OCI-LY3 (cell line): ENCODE data around the gene POLR1B.

Source experiments
- H2AFZ ChIP-seq: fragments of 200-600, 300-600 bp; shearing (Covaris generic); 2 replicates; pipeline ENCODE4 v1.6.0; 2014; ENCODE audit warnings: antibody characterized with exemption, low read depth, low read length
- H3K27ac ChIP-seq: fragments of 200-600, 300-600 bp; sonication (generic); 2 replicates; pipeline ENCODE4 v1.5.1; 2014; ENCODE audit warnings: mild to moderate bottlenecking, low read length, moderate library complexity, mixed read lengths
- H3K27me3 ChIP-seq: fragments of 200-600, 300-600 bp; sonication (generic); 2 replicates; pipeline ENCODE4 v1.6.1; 2014; ENCODE audit warnings: low read depth, low read length, mixed read lengths
- H3K36me3 ChIP-seq: fragments of 200-600, 300-600 bp; sonication (generic); replicated peaks from 2 replicates; pipeline ENCODE3; 2014; ENCODE audit warnings: low read depth, low read length, mixed read lengths
- H3K4me1 ChIP-seq: fragments of 300-600, 200-600 bp; sonication (generic); 2 replicates; pipeline ENCODE4 v1.6.1; 2014; ENCODE audit warnings: low read length, mixed read lengths
- H3K4me2 ChIP-seq: fragments of 200-600, 300-600 bp; sonication (generic); 2 replicates; pipeline ENCODE4 v1.6.1; 2014; ENCODE audit warnings: low read length, mixed read lengths
- H3K4me3 ChIP-seq: fragments of 300-600, 200-600 bp; sonication (generic); 2 replicates; pipeline ENCODE4 v1.5.1; 2014; ENCODE audit warnings: antibody characterized with exemption, mild to moderate bottlenecking, low read length, moderate library complexity
- H3K79me2 ChIP-seq: fragments of 300-600, 200-600 bp; shearing (Covaris generic); 2 replicates; pipeline ENCODE4 v1.6.1; 2014; ENCODE audit warnings: mild to moderate bottlenecking, low read length, mixed read lengths
- H3K9ac ChIP-seq: fragments of 300-600, 200-600 bp; shearing (Covaris generic); 2 replicates; pipeline ENCODE4 v1.6.0; 2014; ENCODE audit warnings: mild to moderate bottlenecking, low read length, moderate library complexity
- H3K9me3 ChIP-seq: fragments of 200-600, 300-600 bp; shearing (Covaris generic); 2 replicates; pipeline ENCODE4 v1.6.1; 2014; ENCODE audit warnings: low read length, mixed read lengths; ENCODE audit not compliant: insufficient read depth
- H4K20me1 ChIP-seq: fragments of 200-600, 300-600 bp; sonication (generic); 2 replicates; pipeline ENCODE4 v1.6.1; 2016; ENCODE audit warnings: low read length, mixed read lengths; ENCODE audit not compliant: insufficient read depth
- EZH2phosphoT487 ChIP-seq: fragments of 200-600 bp; shearing (Covaris generic); IDR thresholded peaks from 2 replicates; pipeline ENCODE4 v1.6.1; 2018; ENCODE audit warnings: antibody characterized with exemption, mixed run types, low read depth
- TF ChIP-seq, protein P1 (sequence below): fragments of 200-600, 300-600 bp; sonication (generic); IDR thresholded peaks from 2 replicates; pipeline ENCODE4 v1.5.1; 2014; ENCODE audit warnings: antibody characterized with exemption, low read length, low read depth

Gene POLR1B

DNA sequence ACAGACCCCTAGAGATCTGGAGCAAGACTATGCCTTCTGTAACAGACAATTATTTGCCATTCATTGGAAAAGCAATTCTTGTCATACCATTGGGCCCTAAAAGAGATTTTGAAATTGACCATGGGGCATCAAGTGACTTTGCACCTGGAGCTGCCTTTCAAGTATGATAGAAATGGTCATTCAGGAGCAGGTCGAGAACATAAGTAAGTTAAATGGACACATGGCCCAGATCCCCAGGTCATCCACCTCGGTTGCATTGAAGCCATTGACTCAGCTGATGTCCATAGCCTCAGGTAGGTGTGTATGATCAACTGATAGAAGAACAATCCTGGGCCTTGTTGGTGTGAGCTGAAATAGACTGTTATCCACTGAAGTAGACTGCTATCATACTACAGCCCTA lies 61.5 kb downstream of the POLR1B start:
- no peaks in the 10 kb centered on the region for H3K9me3 ChIP-seq
- H3K4me3 ChIP-seq, result no peak overlapping the region
- no peaks in the 10 kb centered on the region for H3K4me1 ChIP-seq
- no peak for TF ChIP-seq EZH2phosphoT487
- TF ChIP-seq, protein P1, sequence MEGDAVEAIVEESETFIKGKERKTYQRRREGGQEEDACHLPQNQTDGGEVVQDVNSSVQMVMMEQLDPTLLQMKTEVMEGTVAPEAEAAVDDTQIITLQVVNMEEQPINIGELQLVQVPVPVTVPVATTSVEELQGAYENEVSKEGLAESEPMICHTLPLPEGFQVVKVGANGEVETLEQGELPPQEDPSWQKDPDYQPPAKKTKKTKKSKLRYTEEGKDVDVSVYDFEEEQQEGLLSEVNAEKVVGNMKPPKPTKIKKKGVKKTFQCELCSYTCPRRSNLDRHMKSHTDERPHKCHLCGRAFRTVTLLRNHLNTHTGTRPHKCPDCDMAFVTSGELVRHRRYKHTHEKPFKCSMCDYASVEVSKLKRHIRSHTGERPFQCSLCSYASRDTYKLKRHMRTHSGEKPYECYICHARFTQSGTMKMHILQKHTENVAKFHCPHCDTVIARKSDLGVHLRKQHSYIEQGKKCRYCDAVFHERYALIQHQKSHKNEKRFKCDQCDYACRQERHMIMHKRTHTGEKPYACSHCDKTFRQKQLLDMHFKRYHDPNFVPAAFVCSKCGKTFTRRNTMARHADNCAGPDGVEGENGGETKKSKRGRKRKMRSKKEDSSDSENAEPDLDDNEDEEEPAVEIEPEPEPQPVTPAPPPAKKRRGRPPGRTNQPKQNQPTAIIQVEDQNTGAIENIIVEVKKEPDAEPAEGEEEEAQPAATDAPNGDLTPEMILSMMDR, result no peak
- no peak overlapping the region for H2AFZ ChIP-seq
- H3K9ac ChIP-seq, result no peak overlapping the region
- H3K4me2 ChIP-seq, result no peak overlapping the region
- no peaks in the 10 kb centered on the region for H3K79me2 ChIP-seq
- no peak overlapping the region for H3K27ac ChIP-seq
- H3K36me3 ChIP-seq, result no peaks in the 10 kb centered on the region
- H4K20me1 ChIP-seq, result no peaks in the 10 kb centered on the region
- no peaks in the 10 kb centered on the region for H3K27me3 ChIP-seq

DNA sequence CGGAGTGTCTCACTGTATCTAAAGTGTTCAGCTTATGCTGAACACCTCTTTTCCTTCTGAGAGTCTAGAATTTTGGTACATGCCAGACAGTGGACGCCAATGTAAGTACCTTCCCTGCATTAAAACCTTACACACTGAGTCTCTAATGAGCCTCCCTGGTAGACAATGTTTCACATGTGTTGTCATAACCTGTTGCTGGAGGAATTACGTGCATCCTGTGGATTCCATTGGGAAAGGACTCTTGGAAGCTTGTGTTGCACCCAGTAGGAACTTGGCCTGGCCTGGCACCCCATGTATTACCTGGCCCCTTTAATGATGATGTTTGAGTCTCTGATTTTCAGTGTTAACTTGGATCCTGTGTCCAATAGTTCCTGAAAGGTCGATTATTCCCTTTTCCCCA lies 62.7 kb downstream of the POLR1B start:
- Histone ChIP-seq H3K27me3 (no peaks in the 10 kb centered on the region), H2AFZ (no peak overlapping the region), H3K27ac (no peak overlapping the region), H3K36me3 (no peaks in the 10 kb centered on the region), H3K9me3 (no peaks in the 10 kb centered on the region), H3K4me2 (no peak overlapping the region), H3K4me3 (no peak overlapping the region), H3K4me1 (no peaks in the 10 kb centered on the region), H4K20me1 (no peaks in the 10 kb centered on the region), H3K9ac (no peak overlapping the region), H3K79me2 (no peaks in the 10 kb centered on the region)
- TF ChIP-seq, protein P1, result no peak
- TF ChIP-seq EZH2phosphoT487, result no peak

DNA sequence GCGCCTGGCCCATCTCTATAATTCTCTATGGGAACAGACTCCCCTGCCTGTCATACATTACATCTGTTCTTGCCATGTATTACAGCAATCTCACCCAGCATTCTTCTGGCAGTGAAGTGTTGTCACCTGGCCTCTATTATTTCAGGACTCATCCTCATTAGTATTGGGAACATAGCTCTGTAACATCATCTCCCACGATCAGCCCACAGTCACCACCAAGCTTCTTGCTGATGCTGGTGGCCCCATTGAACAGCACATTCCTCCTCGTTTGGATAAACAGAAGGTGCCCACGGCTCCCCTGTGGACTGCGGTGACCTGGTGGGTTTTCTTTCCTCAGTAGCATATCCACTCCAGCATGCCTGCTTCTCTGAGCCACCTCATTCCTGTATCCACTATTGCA lies 63.7 kb downstream of the POLR1B start:
- H3K79me2 ChIP-seq, result no peaks in the 10 kb centered on the region
- TF ChIP-seq, protein P1, result no peak
- no peak for TF ChIP-seq EZH2phosphoT487
- no peak overlapping the region for H3K4me3 ChIP-seq
- H3K36me3 ChIP-seq, result no peaks in the 10 kb centered on the region
- H4K20me1 ChIP-seq, result no peaks in the 10 kb centered on the region
- no peak overlapping the region for H3K4me2 ChIP-seq
- no peak overlapping the region for H3K9ac ChIP-seq
- H3K9me3 ChIP-seq, result no peaks in the 10 kb centered on the region
- H3K4me1 ChIP-seq, result no peaks in the 10 kb centered on the region
- H3K27ac ChIP-seq, result no peak overlapping the region
- no peaks in the 10 kb centered on the region for H3K27me3 ChIP-seq
- H2AFZ ChIP-seq, result no peak overlapping the region

DNA sequence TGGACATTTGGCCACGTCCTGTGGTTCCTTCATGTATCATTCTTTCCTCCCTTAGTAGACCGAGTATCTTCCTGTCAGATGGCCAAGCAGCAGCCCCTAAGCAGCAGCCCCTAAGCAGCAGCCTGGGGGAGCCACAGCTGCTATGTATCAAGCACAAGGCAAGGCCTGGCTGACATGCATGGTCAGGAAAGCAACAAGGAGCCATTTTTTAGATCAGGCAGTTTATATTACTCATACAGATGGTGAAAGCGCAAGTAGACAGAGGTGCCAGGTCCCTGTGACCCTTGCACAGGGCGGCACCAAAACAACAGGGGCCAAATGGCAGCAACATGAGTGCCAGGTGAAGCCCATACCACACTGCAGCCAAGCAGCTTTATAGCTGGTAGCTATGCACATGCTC lies 64.3 kb downstream of the POLR1B start:
- H3K4me3 ChIP-seq, result no peak overlapping the region
- H3K4me1 ChIP-seq, result no peaks in the 10 kb centered on the region
- no peak for TF ChIP-seq EZH2phosphoT487
- TF ChIP-seq, protein P1, result no peak
- no peaks in the 10 kb centered on the region for H4K20me1 ChIP-seq
- no peak overlapping the region for H3K27ac ChIP-seq
- H3K36me3 ChIP-seq, result no peaks in the 10 kb centered on the region
- no peaks in the 10 kb centered on the region for H3K79me2 ChIP-seq
- no peak overlapping the region for H2AFZ ChIP-seq
- H3K4me2 ChIP-seq, result no peak overlapping the region
- no peaks in the 10 kb centered on the region for H3K9me3 ChIP-seq
- H3K27me3 ChIP-seq, result no peaks in the 10 kb centered on the region
- H3K9ac ChIP-seq, result no peak overlapping the region
